Common myeloid progenitor, CD34-positive (primary cell): ENCODE data around the gene FANCI. TPM values are rescaled to one million over a fixed set of nuclear protein-coding genes. Genes with fewer than 3 reads are reported as not detected.

Experiments used
- CTCF ChIA-PET: fragments of 350-600 bp; sonication (Branson Sonifier 250); formaldehyde crosslinking; loops from one replicate; lab custom pipeline; 2021; ENCODE audit warnings: antibody characterized with exemption; lab: Charles Lee
- POLR2A ChIA-PET: fragments of 350-600 bp; sonication (Branson Sonifier 250); formaldehyde crosslinking; loops from one replicate; lab custom pipeline; 2021; ENCODE audit warnings: antibody characterized with exemption; lab: Charles Lee
- DNase-seq, 3 donors: peaks; one replicate each; pipeline versions ENCODE4 v3.0.0 to v3.0.0-alpha.2; 2013
- H3K27ac ChIP-seq, 2 experiments: 1 replicate in 1 of 2; 2 replicates in 1 of 2; pipeline ENCODE4 v1.7.0; 2013; ENCODE audit warnings: inconsistent platforms in 2 of 2, low read length in 2 of 2, mild to moderate bottlenecking in 2 of 2, low read depth in 1 of 2, moderate library complexity in 1 of 2; ENCODE audit not compliant: severe bottlenecking in 2 of 2, insufficient read depth in 1 of 2, poor library complexity in 1 of 2
- H3K27me3 ChIP-seq, 5 experiments: replicated peaks in 2 of 5; 1 replicate in 3 of 5; 2 replicates in 2 of 5; pipeline versions ENCODE4 v1.6.1 to v1.7.0; 2013; ENCODE audit warnings: low read length in 4 of 5, mild to moderate bottlenecking in 2 of 5, moderate library complexity in 2 of 5, inconsistent platforms in 1 of 5; ENCODE audit not compliant: insufficient read depth in 5 of 5, control insufficient read depth in 4 of 5
- H3K36me3 ChIP-seq, 4 experiments: 1 replicate in 2 of 4; 2 replicates in 2 of 4; pipeline versions ENCODE4 v1.6.1 to v1.7.0; 2013; ENCODE audit warnings: low read length in 3 of 4, control low read depth in 1 of 4, mild to moderate bottlenecking in 1 of 4; ENCODE audit not compliant: control insufficient read depth in 4 of 4, insufficient read depth in 4 of 4
- H3K4me1 ChIP-seq, 4 experiments: 1 replicate in 3 of 4; 2 replicates in 1 of 4; pipeline versions ENCODE4 v1.6.1 to v1.7.1; 2013; ENCODE audit warnings: low read length in 3 of 4, mild to moderate bottlenecking in 3 of 4, control low read depth in 1 of 4, inconsistent platforms in 1 of 4, moderate library complexity in 1 of 4; ENCODE audit not compliant: control insufficient read depth in 4 of 4, insufficient read depth in 4 of 4; ENCODE audit errors: control extremely low read depth in 1 of 4
- H3K4me3 ChIP-seq, 7 experiments: 1 replicate in 4 of 7; 2 replicates in 3 of 7; pipeline versions ENCODE4 v1.5.1 to v1.7.0; 2013; ENCODE audit warnings: mild to moderate bottlenecking in 7 of 7, low read length in 6 of 7, moderate library complexity in 6 of 7, inconsistent platforms in 2 of 7, low read depth in 2 of 7, control low read depth in 1 of 7; ENCODE audit not compliant: insufficient read depth in 4 of 7, control insufficient read depth in 1 of 7; ENCODE audit errors: extremely low read depth in 1 of 7
- H3K9me3 ChIP-seq, 5 experiments: 1 replicate in 4 of 5; 2 replicates in 1 of 5; pipeline versions ENCODE4 v1.6.1 to v1.7.1; 2013; ENCODE audit warnings: low read length in 4 of 5, mild to moderate bottlenecking in 2 of 5, inconsistent platforms in 1 of 5, low read depth in 1 of 5, moderate library complexity in 1 of 5; ENCODE audit not compliant: control insufficient read depth in 4 of 5, insufficient read depth in 2 of 5; ENCODE audit errors: control extremely low read depth in 1 of 5
- WGBS: methylation state at CpG from one replicate; pipeline ENCODE4 v1.1.5; 2013; ENCODE audit not compliant: insufficient coverage; 5-methylcytosine and 5-hydroxymethylcytosine counted together
- polyA plus RNA-seq: library from polyadenylated mRNA; unstranded; fragments of 120-200 nt; gene quantifications from one replicate; pipeline ENCODE4 v1.2.1, GENCODE V29; 2013

FANCI gene
- polyA plus RNA-seq: 23.9 TPM

DNA sequence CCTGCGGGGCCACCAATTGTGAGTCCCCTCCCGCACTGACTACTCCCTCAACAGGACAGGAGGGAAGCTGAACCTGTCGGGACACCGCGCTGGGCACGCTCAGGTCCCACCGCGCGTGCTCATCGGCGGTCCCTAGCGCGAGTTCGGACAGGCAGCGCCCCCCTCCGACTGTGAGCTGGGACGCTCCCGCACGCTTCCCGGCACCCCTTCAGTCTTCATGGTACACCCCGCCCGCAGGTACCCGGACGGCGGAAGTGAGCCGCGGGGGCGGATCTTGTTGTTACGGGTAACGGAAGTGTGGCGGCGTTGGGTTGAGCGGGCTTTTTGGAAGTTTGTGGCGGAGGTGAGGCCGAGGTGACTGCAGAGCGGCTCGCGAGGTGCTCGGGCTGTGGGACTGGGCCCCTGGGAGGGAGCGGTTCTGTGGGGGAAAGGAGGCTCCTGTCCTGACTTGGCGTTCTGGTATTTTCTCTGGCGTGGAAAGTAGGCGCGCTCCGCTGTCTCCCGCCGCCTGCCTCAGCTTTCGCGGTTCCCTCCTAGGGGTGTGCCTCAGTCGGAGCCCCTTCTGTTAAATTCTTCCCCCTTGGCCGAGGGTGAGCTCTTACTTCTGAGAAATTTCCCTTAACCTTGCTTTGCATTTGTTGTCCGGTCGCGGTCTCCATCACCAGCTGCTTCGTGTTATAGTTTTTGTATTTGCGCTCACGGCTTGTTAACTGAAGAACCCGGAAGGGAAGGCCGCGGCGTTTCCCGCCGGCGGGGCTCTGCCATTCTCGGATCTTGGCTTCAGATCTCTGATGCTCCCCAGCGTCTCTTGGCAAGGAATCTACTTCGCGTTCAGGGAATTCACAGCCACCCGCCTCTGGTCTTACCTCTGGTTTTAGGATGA is at the start of gene FANCI:
Gene FANCI (plus strand): TSS at position 289 of the 883 bp plus-strand sequence. CDS start 3,669 bp downstream, outside the sequence.
- peaks cover 0 to 26% (median 9%) of the 10 kb centered on the region in 4 experiments for H3K36me3 ChIP-seq
- ChIA-PET CTCF (interaction anchor here (1.0 to 3.4 kb wide), 7 partner anchors 9 to 38 kb away, joined by 3 to 18 read pairs (median 3); no protein-coding TSS in a partner anchor), POLR2A (interaction anchor here (1.1 kb wide), 1 partner anchor 36 kb away, joined by 3 read pairs; no protein-coding TSS in a partner anchor)
- WGBS: under 1% methylated on average over 66 of the region's 69 CpGs
- peak within 1 kb of the TSS; percentile 81 to 100 (median 94) for H3K4me3 ChIP-seq
- H3K27ac ChIP-seq: peak within 1 kb of the TSS; percentile 17 to 71
- peak; percentile 95 to 96 (median 96) for DNase-seq
- H3K9me3 ChIP-seq: no peaks in the 10 kb centered on the region
- H3K4me1 ChIP-seq: peaks cover 6 to 22% (median 11%) of the 10 kb centered on the region in 4 experiments
- peaks cover 0 to 4% (median 0%) of the 10 kb centered on the region in 5 experiments for H3K27me3 ChIP-seq

DNA sequence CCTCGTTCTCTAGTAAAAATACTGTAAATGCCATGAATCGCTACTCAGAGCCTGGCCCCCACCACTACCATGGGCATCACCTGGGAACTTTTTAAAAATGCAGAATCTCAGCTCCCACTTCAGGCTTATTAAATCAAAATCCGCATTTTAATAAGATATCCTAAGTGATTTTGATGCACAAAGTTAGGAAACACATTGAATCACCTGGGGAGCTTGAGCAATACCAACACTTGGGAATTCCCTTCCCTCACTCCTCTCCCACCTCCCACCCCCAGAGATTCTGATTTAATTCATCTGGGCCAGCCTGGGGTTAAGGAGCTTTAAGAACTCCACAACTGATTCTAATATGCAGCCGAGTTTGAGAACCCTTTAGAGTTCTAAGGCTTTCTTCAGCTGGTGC is 49.2 kb upstream of the FANCI start:
- WGBS: 96% methylated on average over 3 of the region's 4 CpGs
- ChIA-PET POLR2A (interaction anchor here (0.5 kb wide), 1 partner anchor 1991 kb away, joined by 3 read pairs; no protein-coding TSS in a partner anchor), CTCF (interaction anchor here (0.8 to 2.8 kb wide), 6 partner anchors 11 to 289 kb away, joined by 3 to 13 read pairs (median 3); no protein-coding TSS in a partner anchor)
- Histone ChIP-seq H3K27ac (no peak overlapping the region), H3K4me1 (peaks cover 1 to 11% (median 6%) of the 10 kb centered on the region in 4 experiments), H3K27me3 (no peaks in the 10 kb centered on the region), H3K36me3 (peaks cover 37 to 69% (median 56%) of the 10 kb centered on the region in 4 experiments), H3K4me3 (no peak overlapping the region), H3K9me3 (no peaks in the 10 kb centered on the region)
- DNase-seq: no peak

- 98% methylated on average over 7 of the region's 8 CpGs for WGBS
- no peak for DNase-seq
- ChIA-PET POLR2A (no interaction called here), CTCF (interaction anchor here (1.8 to 2.8 kb wide), 2 partner anchors 10 to 18 kb away, joined by 4 to 13 read pairs; no protein-coding TSS in a partner anchor)
- Histone ChIP-seq H3K4me1 (peaks cover 3 to 15% (median 9%) of the 10 kb centered on the region in 4 experiments), H3K27me3 (no peaks in the 10 kb centered on the region), H3K9me3 (no peaks in the 10 kb centered on the region), H3K27ac (no peak overlapping the region), H3K36me3 (peaks cover 27 to 58% (median 47%) of the 10 kb centered on the region in 4 experiments), H3K4me3 (no peak overlapping the region)
Observed at GRCh38 chr15:89195836-89196235, 47.9 kb upstream of the FANCI start.

DNA sequence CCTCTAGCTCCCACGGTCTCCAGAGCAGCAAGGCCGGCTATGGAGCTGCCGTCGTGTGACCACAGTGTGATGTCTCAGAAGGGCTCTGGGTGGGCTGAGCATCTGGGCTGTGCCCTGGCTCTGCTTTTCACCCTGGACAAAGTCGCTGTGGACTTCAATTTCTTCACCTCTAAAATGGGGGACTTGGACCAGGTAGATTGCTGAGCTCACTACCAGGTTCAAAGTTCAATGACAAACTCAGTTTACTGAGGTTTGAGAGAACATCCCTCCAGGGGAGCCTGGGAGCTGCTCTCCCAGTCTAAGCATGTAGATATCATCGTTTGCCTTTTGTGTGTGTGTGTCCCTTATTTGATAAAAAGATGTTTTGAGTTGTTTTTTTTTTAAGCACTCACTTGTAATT is 47.5 kb upstream of the FANCI start:
- ChIA-PET CTCF (interaction anchor here (1.8 to 2.8 kb wide), 2 partner anchors 10 to 18 kb away, joined by 4 to 13 read pairs; no protein-coding TSS in a partner anchor), POLR2A (no interaction called here)
- no peaks in the 10 kb centered on the region for H3K27me3 ChIP-seq
- peaks cover 3 to 15% (median 9%) of the 10 kb centered on the region in 4 experiments for H3K4me1 ChIP-seq
- no peaks in the 10 kb centered on the region for H3K9me3 ChIP-seq
- H3K27ac ChIP-seq: no peak overlapping the region
- 95% methylated on average over 5 of the region's 6 CpGs for WGBS
- peaks cover 23 to 56% (median 45%) of the 10 kb centered on the region in 4 experiments for H3K36me3 ChIP-seq
- H3K4me3 ChIP-seq: no peak overlapping the region
- no peak for DNase-seq

DNA sequence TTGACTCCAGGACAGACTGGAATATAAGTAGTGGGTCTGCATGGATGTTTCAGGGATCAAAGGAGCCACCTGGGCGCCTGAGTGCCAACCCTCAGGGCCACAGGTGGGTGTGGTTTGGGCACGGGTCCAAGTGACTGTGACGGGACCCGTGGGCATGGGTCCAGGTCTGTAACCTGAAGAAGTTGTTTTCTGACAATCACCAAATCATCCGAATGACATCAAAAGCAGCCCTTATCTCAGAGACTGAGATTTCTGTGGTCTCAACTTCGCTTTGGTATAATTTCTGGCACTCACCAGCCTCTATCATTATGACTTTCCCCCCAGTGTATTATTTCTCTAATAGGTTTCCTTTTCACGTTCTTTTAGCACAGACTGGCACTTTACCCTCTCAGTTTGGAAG is 46.8 kb upstream of the FANCI start:
- Histone ChIP-seq H3K4me3 (no peak overlapping the region), H3K27me3 (no peaks in the 10 kb centered on the region), H3K27ac (no peak overlapping the region), H3K4me1 (peaks cover 3 to 15% (median 9%) of the 10 kb centered on the region in 4 experiments), H3K9me3 (no peaks in the 10 kb centered on the region), H3K36me3 (peaks cover 20 to 52% (median 43%) of the 10 kb centered on the region in 4 experiments)
- DNase-seq: no peak
- WGBS: 72% methylated on average over 7 of the region's 7 CpGs
- ChIA-PET POLR2A (no interaction called here), CTCF (interaction anchor here (2.1 kb wide), 1 partner anchor 10 kb away, joined by 9 read pairs; no protein-coding TSS in a partner anchor)

GRCh38 chr15:89197503-89197971 is 46.2 kb upstream of the FANCI start:
- H3K4me3 ChIP-seq: no peak overlapping the region
- DNase-seq: no peak
- no peaks in the 10 kb centered on the region for H3K9me3 ChIP-seq
- peaks cover 3 to 13% (median 8%) of the 10 kb centered on the region in 4 experiments for H3K4me1 ChIP-seq
- H3K27me3 ChIP-seq: no peaks in the 10 kb centered on the region
- POLR2A ChIA-PET: no interaction called here
- H3K27ac ChIP-seq: no peak overlapping the region
- CTCF ChIA-PET: interaction anchor here (0.8 to 2.1 kb wide), 2 partner anchors 9 to 293 kb away, joined by 3 to 9 read pairs; no protein-coding TSS in a partner anchor
- peaks cover 18 to 48% (median 39%) of the 10 kb centered on the region in 4 experiments for H3K36me3 ChIP-seq
- 45% methylated on average over 3 of the region's 4 CpGs for WGBS
